ENCODE measurements around the gene TGFBR3L.

Gene TGFBR3L

GRCh38 chr19:7903244-7904073, 11.2 kb upstream of the TGFBR3L start, which contains the start of gene MAP2K7:
Gene MAP2K7 (plus strand): TSS chr19:7903877. CDS start chr19:7903945, 68 bp downstream.
- DNase-seq (ENCODE audit: low read depth in 2 of 3, low spot score in 1 of 3) = peak; percentile 100

- peak in 2 of 3 donors; percentile 24 to 37 for DNase-seq (ENCODE audit: low read depth in 2 of 3, low spot score in 1 of 3)
These were observed 10.3 kb upstream of the TGFBR3L start for GRCh38 chr19:7904074-7905020.

GRCh38 chr19:7905268-7905667, 9.4 kb upstream of the TGFBR3L start:
- DNase-seq (ENCODE audit: low read depth in 2 of 3, low spot score in 1 of 3) = no peak

GRCh38 chr19:7905859-7906258, 8.8 kb upstream of the TGFBR3L start:
- DNase-seq (ENCODE audit: low read depth in 2 of 3, low spot score in 1 of 3) = no peak

- no peak for DNase-seq (ENCODE audit: low read depth in 2 of 3, low spot score in 1 of 3)
These were observed 7.5 kb upstream of the TGFBR3L start for GRCh38 chr19:7907122-7907521.

- DNase-seq (ENCODE audit: low read depth in 2 of 3, low spot score in 1 of 3) = no peak
These were observed 7.1 kb upstream of the TGFBR3L start for GRCh38 chr19:7907544-7907943.

- DNase-seq (ENCODE audit: low read depth in 2 of 3, low spot score in 1 of 3) = no peak
These were observed 6.4 kb upstream of the TGFBR3L start for GRCh38 chr19:7908078-7908699.

GRCh38 chr19:7908742-7909461, 5.7 kb upstream of the TGFBR3L start:
- no peak for DNase-seq (ENCODE audit: low read depth in 2 of 3, low spot score in 1 of 3)

GRCh38 chr19:7909471-7910067, 5.1 kb upstream of the TGFBR3L start:
- DNase-seq (ENCODE audit: low read depth in 2 of 3, low spot score in 1 of 3) = no peak

- no peak for DNase-seq (ENCODE audit: low read depth in 2 of 3, low spot score in 1 of 3)
These were observed 4.1 kb upstream of the TGFBR3L start for GRCh38 chr19:7910321-7911161.

GRCh38 chr19:7911508-7912143, 3.0 kb upstream of the TGFBR3L start:
- no peak for DNase-seq (ENCODE audit: low read depth in 2 of 3, low spot score in 1 of 3)

- DNase-seq (ENCODE audit: low read depth in 2 of 3, low spot score in 1 of 3) = no peak
These were observed 2.4 kb upstream of the TGFBR3L start for GRCh38 chr19:7912144-7912696.

- DNase-seq (ENCODE audit: low read depth in 2 of 3, low spot score in 1 of 3) = no peak
These were observed 1.7 kb upstream of the TGFBR3L start for GRCh38 chr19:7912697-7913564.

GRCh38 chr19:7913652-7914051, 978 bp upstream of the TGFBR3L start:
- DNase-seq (ENCODE audit: low read depth in 2 of 3, low spot score in 1 of 3) = no peak

- no peak for DNase-seq (ENCODE audit: low read depth in 2 of 3, low spot score in 1 of 3)
These were observed 531 bp upstream of the TGFBR3L start for GRCh38 chr19:7914099-7914498.

- no peak for DNase-seq (ENCODE audit: low read depth in 2 of 3, low spot score in 1 of 3)
These were observed 846 bp downstream of the TGFBR3L start for GRCh38 chr19:7915250-7916102.
